Measurements from ENCODE around the gene RTL1. TPM values are rescaled to one million over a fixed set of nuclear protein-coding genes. Genes with fewer than 3 reads are reported as not detected.

Gene RTL1
- total and polyA plus RNA-seq, 10 of the 15 experiments (the other 5 are each of a cell fraction or from before 2014, with no cell fraction given) = not detected

- TF ChIP-seq NFYB (IDR thresholded peaks at IDR 0.05; ENCODE audit: insufficient read depth, low read depth, low read length) = no peak
Measured at GRCh38 chr14:100890061-100890850, 13.3 kb downstream of the RTL1 start (continued).

- H2AFZ ChIP-seq (ENCODE audit: control insufficient read depth, low read depth, low read length) = no peak overlapping the region
- no peak overlapping the region for H3K4me2 ChIP-seq (ENCODE audit: control insufficient read depth, insufficient read depth)
- H3K27me3 ChIP-seq (replicated peaks in 1 of 2; ENCODE audit: control insufficient read depth in 2 of 2, insufficient read depth in 2 of 2, low read length in 1 of 2) = no peaks in the 10 kb centered on the region
- FAIRE-seq = no peak
- ATAC-seq = no peak
- intact Hi-C loops (cut with micrococcal nuclease; ENCODE audit: unreplicated experiment) = no loop called here
- no peak overlapping the region for H3K4me3 ChIP-seq
- CTCF ChIA-PET = no interaction called here
- in situ Hi-C loops (cut with MboI) = no loop called here
- no peak overlapping the region for H3K9ac ChIP-seq (ENCODE audit: control insufficient read depth, insufficient read depth, low read length)
- no peaks in the 10 kb centered on the region for H4K20me1 ChIP-seq (ENCODE audit: control insufficient read depth, insufficient read depth)
- no peak overlapping the region for H3K27ac ChIP-seq (ENCODE audit: control insufficient read depth, insufficient read depth)
- RAD21 ChIA-PET (ENCODE audit: unreplicated experiment) = no interaction called here
- SMC1A ChIA-PET (ENCODE audit: uncharacterized antibody, unreplicated experiment) = no interaction called here
- TF ChIP-seq PKNOX1 (IDR thresholded peaks at IDR 0.05) = no peak
- 36% methylated on average over 6 of the region's 6 CpGs for WGBS (ENCODE audit: insufficient coverage, insufficient replicate concordance, low lambda C conversion rate, missing lambda C conversion rate)
- no peaks in the 10 kb centered on the region for H3K4me1 ChIP-seq (ENCODE audit: control insufficient read depth, insufficient read depth, low read length)
- H3K79me2 ChIP-seq (ENCODE audit: control insufficient read depth, insufficient read depth, low read length) = no peaks in the 10 kb centered on the region
- no peaks in the 10 kb centered on the region for H3K9me3 ChIP-seq (replicated peaks; ENCODE audit: control insufficient read depth, insufficient read depth, low read length)
- H3K36me3 ChIP-seq (ENCODE audit: control insufficient read depth in 2 of 2, insufficient read depth in 2 of 2, low read length in 1 of 2) = no peaks in the 10 kb centered on the region
- no TSS peak for BruUV-seq (replicated peaks)
- POLR2A ChIA-PET = no interaction called here
- no peak for DNase-seq (ENCODE audit: low read depth, low spot score)
Measured at GRCh38 chr14:100889641-100890040, 13.9 kb downstream of the RTL1 start.

DNA sequence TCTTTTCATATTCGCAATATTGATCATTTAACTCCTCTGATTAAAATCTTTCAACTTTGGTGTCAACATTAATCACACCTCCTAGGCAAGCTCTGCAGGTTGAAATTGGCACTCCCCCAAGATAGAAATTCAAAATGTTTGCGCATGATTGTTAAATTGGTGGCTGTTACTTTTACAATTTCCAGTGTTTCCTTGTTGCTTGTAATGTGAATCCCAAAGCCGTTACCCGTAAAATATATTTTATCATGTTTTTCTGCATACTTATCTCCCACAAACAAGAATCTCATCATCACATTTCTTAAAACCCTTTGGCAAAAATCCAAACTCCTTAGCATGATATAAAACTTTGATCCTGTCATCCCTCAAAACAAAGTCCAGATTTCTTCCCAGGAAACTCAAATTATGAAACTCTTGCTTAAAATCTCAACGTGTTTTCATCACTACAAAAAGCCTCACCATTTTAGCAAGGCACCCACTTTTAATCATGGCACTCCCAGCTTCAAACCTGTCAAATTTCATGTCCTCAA lies 14.7 kb downstream of the RTL1 start:
- intact Hi-C loops (cut with micrococcal nuclease; ENCODE audit: unreplicated experiment) (no loop called here), in situ Hi-C loops (cut with MboI) (no loop called here)
- no peak for TF ChIP-seq STAT3 (IDR thresholded peaks at IDR 0.05; ENCODE audit: low read depth, low read length)
- no peak for TF ChIP-seq NR2C2 (IDR thresholded peaks at IDR 0.05; ENCODE audit: borderline replicate concordance, control insufficient read depth, insufficient read length, low read depth)
- no peak for TF ChIP-seq NFXL1 (IDR thresholded peaks at IDR 0.05; ENCODE audit: borderline replicate concordance)
- no peak for TF ChIP-seq CHD1 (IDR thresholded peaks at IDR 0.05; ENCODE audit: low read depth, low read length)
- TF ChIP-seq MTA2 (IDR thresholded peaks at IDR 0.05; ENCODE audit: low read depth) = no peak
- TF ChIP-seq, protein P1, sequence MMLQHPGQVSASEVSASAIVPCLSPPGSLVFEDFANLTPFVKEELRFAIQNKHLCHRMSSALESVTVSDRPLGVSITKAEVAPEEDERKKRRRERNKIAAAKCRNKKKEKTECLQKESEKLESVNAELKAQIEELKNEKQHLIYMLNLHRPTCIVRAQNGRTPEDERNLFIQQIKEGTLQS (IDR thresholded peaks at IDR 0.05; ENCODE audit: borderline replicate concordance, extremely low read depth, low read depth, low read length) = no peak
- Histone ChIP-seq H3K9me3 (replicated peaks; ENCODE audit: control insufficient read depth, insufficient read depth, low read length) (no peaks in the 10 kb centered on the region), H3K36me3 (ENCODE audit: control insufficient read depth in 2 of 2, insufficient read depth in 2 of 2, low read length in 1 of 2) (no peaks in the 10 kb centered on the region), H3K4me2 (ENCODE audit: control insufficient read depth, insufficient read depth) (no peak overlapping the region), H4K20me1 (ENCODE audit: control insufficient read depth, insufficient read depth) (no peaks in the 10 kb centered on the region), H2AFZ (ENCODE audit: control insufficient read depth, low read depth, low read length) (no peak overlapping the region), H3K27ac (ENCODE audit: control insufficient read depth, insufficient read depth) (no peak overlapping the region), H3K27me3 (replicated peaks in 1 of 2; ENCODE audit: control insufficient read depth in 2 of 2, insufficient read depth in 2 of 2, low read length in 1 of 2) (no peaks in the 10 kb centered on the region), H3K4me1 (ENCODE audit: control insufficient read depth, insufficient read depth, low read length) (no peaks in the 10 kb centered on the region), H3K9ac (ENCODE audit: control insufficient read depth, insufficient read depth, low read length) (no peak overlapping the region), H3K79me2 (ENCODE audit: control insufficient read depth, insufficient read depth, low read length) (no peaks in the 10 kb centered on the region), H3K4me3 (no peak overlapping the region)
- FAIRE-seq (no peak), DNase-seq (ENCODE audit: low read depth, low spot score) (no peak), ATAC-seq (no peak)
- CTCF ChIA-PET = no interaction called here
- SMC1A ChIA-PET (ENCODE audit: uncharacterized antibody, unreplicated experiment) = no interaction called here
- POLR2A ChIA-PET = no interaction called here
- WGBS (ENCODE audit: insufficient coverage, insufficient replicate concordance, low lambda C conversion rate, missing lambda C conversion rate) = 38% methylated on average over 5 of the region's 5 CpGs
- no TSS peak for BruUV-seq (replicated peaks)
- RAD21 ChIA-PET (ENCODE audit: unreplicated experiment) = no interaction called here

All from GM12878 (cell line).